HG03432 (cell line): ENCODE measurements around the gene CNTNAP5.

Experiments
- ATAC-seq: cut with Tn5 transposase; IDR thresholded peaks from one replicate; pipeline ENCODE4 v1.9.1; 2021; ENCODE audit warnings: mild to moderate bottlenecking, moderate library complexity; ENCODE audit not compliant: unreplicated experiment

CNTNAP5 gene

GRCh38 chr2:124025171-124025580 lies at the start of gene CNTNAP5:
TSS of gene CNTNAP5 (plus strand) at chr2:124025287. CDS start at chr2:124025651, 364 bp downstream.
- ATAC-seq = peak; percentile 60

- ATAC-seq = no peak
These were observed 48.9 kb upstream of the CNTNAP5 start for GRCh38 chr2:123976054-123976648.

- peak; percentile 90 for ATAC-seq
These were observed 31.3 kb upstream of the CNTNAP5 start for GRCh38 chr2:123993728-123994323.

GRCh38 chr2:123999681-124000080 lies 25.4 kb upstream of the CNTNAP5 start:
- ATAC-seq = no peak

GRCh38 chr2:124001696-124002430 lies 23.2 kb upstream of the CNTNAP5 start:
- ATAC-seq = no peak

DNA sequence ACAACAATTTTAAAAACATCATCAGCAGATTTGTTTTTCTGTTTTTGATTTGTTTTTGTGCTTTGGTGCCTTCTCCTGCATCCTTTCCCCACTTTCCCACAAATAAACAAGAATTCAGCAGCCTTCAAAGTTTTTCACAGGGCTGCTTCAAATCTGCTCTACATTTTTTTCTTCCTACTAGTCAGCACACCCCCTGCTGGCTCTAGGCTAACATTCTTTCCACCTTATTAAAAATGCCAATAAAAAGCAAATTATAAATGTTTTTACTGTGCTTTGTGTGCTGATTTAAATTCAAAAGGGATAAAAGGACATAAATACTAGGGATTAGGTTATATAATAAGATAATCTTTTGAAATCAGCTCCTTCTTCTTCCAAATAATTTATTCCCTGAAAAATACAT lies 6.2 kb upstream of the CNTNAP5 start:
- no peak for ATAC-seq

- no peak for ATAC-seq
These were observed 421 bp upstream of the CNTNAP5 start for GRCh38 chr2:124024561-124025170.

DNA sequence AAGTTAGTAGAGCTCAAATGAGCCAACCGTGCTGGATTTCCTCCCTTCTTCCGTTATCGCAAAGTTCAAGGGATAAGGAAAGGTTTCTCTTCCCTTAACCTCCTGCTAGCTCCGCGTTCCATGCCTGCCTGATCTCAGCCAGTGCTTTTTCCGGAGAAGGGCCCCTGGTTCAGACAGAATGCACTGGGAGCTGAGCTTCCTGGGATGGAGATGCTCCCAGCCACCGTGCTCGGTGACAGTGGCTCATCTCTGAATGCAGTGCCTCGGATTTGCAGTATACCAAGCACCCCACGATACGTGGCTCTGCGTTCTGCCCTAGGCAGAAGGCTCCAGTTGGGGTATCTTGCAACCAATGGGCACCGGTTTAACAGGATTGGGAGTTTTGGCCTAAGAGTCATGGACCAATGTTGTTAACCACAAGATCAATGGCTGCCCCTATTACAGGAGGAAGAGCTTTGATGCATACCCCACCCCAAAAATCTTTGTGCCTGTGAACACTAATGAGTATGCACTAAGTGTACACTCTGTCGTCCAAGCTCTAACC lies 876 bp downstream of the CNTNAP5 start:
- no peak for ATAC-seq

- ATAC-seq = no peak
These were observed 1.4 kb downstream of the CNTNAP5 start for GRCh38 chr2:124026503-124026902.

DNA sequence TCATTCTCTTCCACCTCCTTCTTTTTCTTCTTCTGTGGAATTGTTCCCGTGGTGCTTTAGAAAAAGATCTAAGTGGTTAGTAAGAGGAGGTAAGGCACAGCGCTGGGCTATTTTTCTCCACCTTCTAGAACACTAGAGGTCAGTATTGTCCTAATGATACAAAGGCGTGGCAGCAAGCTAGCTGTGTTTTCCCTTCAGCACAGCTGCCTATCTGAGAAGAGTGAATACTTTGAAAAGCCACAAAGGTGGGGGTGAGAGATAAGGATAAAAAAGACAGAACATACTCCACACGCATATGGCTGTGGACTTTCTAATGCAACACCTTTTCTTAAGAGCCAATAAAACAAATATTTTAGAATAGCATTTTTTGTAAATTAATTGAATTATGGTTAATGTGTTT lies 2.1 kb downstream of the CNTNAP5 start:
- peak; percentile 91 for ATAC-seq

GRCh38 chr2:124032799-124033198 lies 7.7 kb downstream of the CNTNAP5 start:
- no peak for ATAC-seq

GRCh38 chr2:124034265-124034664 lies 9.2 kb downstream of the CNTNAP5 start:
- ATAC-seq = no peak

DNA sequence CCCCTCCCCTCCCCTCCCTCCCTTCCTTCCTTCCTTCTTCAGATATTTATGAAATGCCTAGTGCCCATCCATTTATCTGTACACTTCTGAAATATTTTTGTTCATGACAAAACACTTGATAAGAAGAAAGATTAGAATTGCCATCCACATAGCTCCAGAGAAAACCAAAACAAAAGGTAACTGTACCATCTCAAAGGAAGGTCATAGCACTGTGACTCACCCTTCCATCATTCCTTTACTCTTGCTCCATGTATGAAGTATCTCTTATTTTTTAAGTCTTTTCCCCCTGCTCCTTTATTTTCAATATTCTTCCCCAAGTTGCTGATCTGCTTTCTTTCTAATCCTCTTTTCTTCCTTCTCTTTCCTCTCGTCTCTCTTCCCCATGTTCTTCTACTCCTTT lies 9.9 kb downstream of the CNTNAP5 start:
- no peak for ATAC-seq

DNA sequence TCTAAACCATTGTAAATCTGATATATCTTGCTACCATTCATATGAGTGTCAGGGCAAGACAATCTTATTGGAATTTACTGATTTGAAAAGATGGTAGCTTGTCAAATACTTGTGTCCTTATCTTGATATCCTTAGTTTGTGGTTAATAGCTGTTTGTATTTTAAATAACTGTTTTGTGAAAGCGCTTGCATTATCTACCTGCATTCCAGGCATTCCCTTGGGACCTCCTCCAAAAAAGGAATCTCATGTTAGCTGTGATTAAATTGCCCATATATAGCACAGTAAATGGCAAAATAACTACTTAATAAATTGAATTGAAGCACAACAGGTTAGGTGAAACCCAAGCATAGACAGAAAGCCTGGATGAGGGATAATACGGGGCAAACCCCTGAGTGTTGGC lies 13.9 kb downstream of the CNTNAP5 start:
- ATAC-seq = no peak

- ATAC-seq = no peak
These were observed 14.7 kb downstream of the CNTNAP5 start for GRCh38 chr2:124039762-124040291.

DNA sequence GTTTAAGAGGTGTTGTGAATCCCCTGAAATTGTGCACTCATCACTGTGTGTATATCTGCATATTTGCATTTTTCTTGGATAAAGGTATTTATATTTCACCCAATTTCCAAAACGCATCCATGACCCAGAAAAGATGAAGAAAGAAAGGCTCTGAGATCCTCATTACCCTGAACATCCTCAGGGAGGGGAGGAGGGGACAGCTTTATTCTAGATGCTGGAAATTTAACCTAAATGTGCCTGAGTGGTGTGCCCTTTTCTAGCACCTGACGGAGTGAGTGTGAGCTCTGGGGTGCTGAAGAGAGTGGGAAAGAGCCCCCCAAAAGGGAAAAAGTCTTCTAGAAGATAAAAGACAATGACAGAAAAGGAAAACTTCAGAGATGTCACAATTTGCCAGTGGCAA lies 20.8 kb downstream of the CNTNAP5 start:
- ATAC-seq = no peak

- no peak for ATAC-seq
These were observed 21.2 kb downstream of the CNTNAP5 start for GRCh38 chr2:124046332-124046731.

- ATAC-seq = no peak
These were observed 23.0 kb downstream of the CNTNAP5 start for GRCh38 chr2:124048102-124048501.

- no peak for ATAC-seq
These were observed 23.6 kb downstream of the CNTNAP5 start for GRCh38 chr2:124048664-124049063.

DNA sequence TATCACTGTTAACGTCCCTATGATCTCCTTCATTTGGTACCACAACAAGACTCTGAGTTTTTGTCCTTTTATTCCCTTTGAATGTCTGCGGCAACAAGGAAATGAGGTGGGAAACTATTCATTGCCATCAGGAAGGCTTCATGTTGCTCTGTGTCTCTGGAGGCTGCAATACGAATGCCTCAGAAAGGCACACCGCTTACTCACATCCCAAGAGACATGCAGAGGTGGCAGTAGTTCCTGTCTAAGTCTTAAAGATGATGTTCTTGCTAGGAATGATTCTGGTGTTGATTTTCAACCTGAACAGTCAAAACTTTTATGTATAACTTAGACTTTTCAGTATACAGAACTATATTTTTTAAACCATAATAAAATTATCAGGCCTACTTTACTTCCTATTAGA lies 24.0 kb downstream of the CNTNAP5 start:
- no peak for ATAC-seq

DNA sequence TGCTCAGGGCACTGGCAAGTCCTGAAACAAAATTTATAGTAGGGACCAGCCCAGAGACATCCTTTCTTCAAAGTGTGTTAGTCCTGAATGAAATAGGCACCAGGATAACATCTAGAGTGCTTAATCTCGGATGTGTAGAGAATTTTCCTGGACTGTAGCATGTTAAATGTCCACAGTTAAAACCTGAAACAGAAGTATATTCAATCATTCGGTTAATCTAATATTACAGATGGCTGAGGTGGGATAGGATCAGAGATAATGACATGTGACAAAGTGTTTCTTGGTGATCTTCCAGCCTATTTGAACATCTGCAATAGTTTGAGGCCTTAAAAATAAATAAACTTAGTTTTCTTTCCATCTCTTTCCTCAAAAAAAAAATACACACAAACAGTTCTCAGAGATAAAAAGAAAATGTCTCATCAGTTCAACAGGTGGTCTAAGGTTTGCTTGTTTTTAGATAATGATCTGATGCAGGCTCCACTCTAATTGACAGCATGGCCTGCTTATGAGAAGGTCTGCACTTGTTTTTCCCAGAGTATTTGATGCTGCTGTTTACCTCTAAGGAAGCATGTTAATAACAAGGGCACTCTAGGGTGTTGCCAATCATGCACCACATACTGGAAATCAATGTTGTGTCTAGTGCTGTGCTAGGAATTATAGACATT lies 25.9 kb downstream of the CNTNAP5 start:
- ATAC-seq = no peak
